HEK293 (cell line): ENCODE measurements around the gene PDK4.
A peak's percentile ranks its signal among the peaks of the same experiment; 100 is the strongest.

ENCODE experiments used
- ATF2 ChIP-seq: fragments of 450-650 bp; formaldehyde crosslinking; IDR thresholded peaks from 2 replicates; pipeline ENCODE4 v1.5.1; 2016; ENCODE audit warnings: missing biosample characterization, missing genetic modification characterization, low read depth
- BCL11A ChIP-seq: fragments of 450-650 bp; formaldehyde crosslinking; IDR thresholded peaks from 2 replicates; pipeline ENCODE4 v1.5.1; 2016; ENCODE audit warnings: low read depth, missing biosample characterization, missing genetic modification characterization
- CTCF ChIP-seq: fragments of 450-650 bp; formaldehyde crosslinking; IDR thresholded peaks from 2 replicates; pipeline ENCODE4 v1.5.1; 2016; ENCODE audit warnings: missing biosample characterization, missing genetic modification characterization
- IKZF3 ChIP-seq: fragments of 450-650 bp; IDR thresholded peaks from 2 replicates; pipeline ENCODE4 v1.5.0; 2018; ENCODE audit warnings: missing biosample characterization, mild to moderate bottlenecking, missing genetic modification characterization, moderate library complexity
- KLF17 ChIP-seq: fragments of 450-650 bp; formaldehyde crosslinking; IDR thresholded peaks from 2 replicates; pipeline ENCODE4 v1.5.1; 2016; ENCODE audit warnings: missing biosample characterization, missing genetic modification characterization
- SCRT1 ChIP-seq: fragments of 450-650 bp; formaldehyde crosslinking; IDR thresholded peaks from 2 replicates; pipeline ENCODE4 v1.5.1; 2016; ENCODE audit warnings: missing biosample characterization, missing genetic modification characterization, borderline replicate concordance
- SETDB1 ChIP-seq: IDR thresholded peaks from one replicate; pipeline ENCODE4 v1.6.1; 2017; ENCODE audit warnings: mild to moderate bottlenecking, low read length, moderate library complexity, mixed read lengths; ENCODE audit not compliant: insufficient read length
- TCF7L2 ChIP-seq: IDR thresholded peaks from 2 replicates; pipeline ENCODE4 v1.6.1; 2011; ENCODE audit warnings: low read depth, mild to moderate bottlenecking, inconsistent platforms, low read length, moderate library complexity, borderline replicate concordance
- WT1 ChIP-seq: fragments of 450-650 bp; formaldehyde crosslinking; IDR thresholded peaks from 2 replicates; pipeline ENCODE4 v1.5.1; 2016; ENCODE audit warnings: missing biosample characterization, missing genetic modification characterization
- ZFHX2 ChIP-seq: fragments of 450-650 bp; formaldehyde crosslinking; conservative IDR thresholded peaks from 2 replicates; pipeline ENCODE4 v1.5.1; 2016; ENCODE audit warnings: missing biosample characterization, missing genetic modification characterization
- ZFP69B ChIP-seq: fragments of 450-650 bp; formaldehyde crosslinking; IDR thresholded peaks from 2 replicates; pipeline ENCODE4 v1.5.1; 2016; ENCODE audit warnings: missing biosample characterization, missing genetic modification characterization
- ZNF10 ChIP-seq: fragments of 450-650 bp; formaldehyde crosslinking; IDR thresholded peaks from 2 replicates; pipeline ENCODE4 v1.5.1; 2017; ENCODE audit warnings: missing biosample characterization, missing genetic modification characterization
- ZNF133 ChIP-seq: fragments of 450-650 bp; formaldehyde crosslinking; IDR thresholded peaks from 2 replicates; pipeline ENCODE4 v1.5.1; 2016; ENCODE audit warnings: missing biosample characterization, missing genetic modification characterization
- ZNF169 ChIP-seq: fragments of 450-650 bp; formaldehyde crosslinking; IDR thresholded peaks from 2 replicates; pipeline ENCODE4 v1.5.1; 2016; ENCODE audit warnings: missing biosample characterization, missing genetic modification characterization
- ZNF202 ChIP-seq: fragments of 450-650 bp; formaldehyde crosslinking; IDR thresholded peaks from 2 replicates; pipeline ENCODE4 v1.5.1; 2016; ENCODE audit warnings: missing biosample characterization, missing genetic modification characterization, borderline replicate concordance
- ZNF239 ChIP-seq: fragments of 450-650 bp; formaldehyde crosslinking; IDR thresholded peaks from 2 replicates; pipeline ENCODE4 v1.5.1; 2016; ENCODE audit warnings: missing biosample characterization, missing genetic modification characterization
- ZNF394 ChIP-seq: fragments of 450-650 bp; formaldehyde crosslinking; IDR thresholded peaks from 2 replicates; pipeline ENCODE4 v1.5.1; 2016; ENCODE audit warnings: missing biosample characterization, missing genetic modification characterization, mild to moderate bottlenecking, moderate library complexity, borderline replicate concordance
- ZNF560 ChIP-seq: fragments of 450-650 bp; formaldehyde crosslinking; IDR thresholded peaks from 2 replicates; pipeline ENCODE4 v1.5.1; 2017; ENCODE audit warnings: missing biosample characterization, missing genetic modification characterization, borderline replicate concordance
- ZNF610 ChIP-seq: fragments of 450-650 bp; formaldehyde crosslinking; IDR thresholded peaks from 2 replicates; pipeline ENCODE4 v1.5.1; 2016; ENCODE audit warnings: missing biosample characterization, missing genetic modification characterization, borderline replicate concordance
- ZNF658 ChIP-seq: fragments of 450-650 bp; formaldehyde crosslinking; IDR thresholded peaks from 2 replicates; pipeline ENCODE4; 2016; ENCODE audit warnings: missing biosample characterization, missing genetic modification characterization
- ZNF664 ChIP-seq: fragments of 450-650 bp; formaldehyde crosslinking; IDR thresholded peaks from 2 replicates; pipeline ENCODE4 v1.5.1; 2016; ENCODE audit warnings: missing biosample characterization, missing genetic modification characterization
- ZNF701 ChIP-seq: fragments of 450-650 bp; formaldehyde crosslinking; IDR thresholded peaks from 2 replicates; pipeline ENCODE4 v1.5.1; 2016; ENCODE audit warnings: missing biosample characterization, missing genetic modification characterization
- ZSCAN4 ChIP-seq: fragments of 450-650 bp; formaldehyde crosslinking; IDR thresholded peaks from 2 replicates; pipeline ENCODE4 v1.5.1; 2017; ENCODE audit warnings: missing biosample characterization, missing genetic modification characterization
- TF ChIP-seq, protein P1 (sequence below): fragments of 450-650 bp; formaldehyde crosslinking; IDR thresholded peaks from 2 replicates; pipeline ENCODE4 v1.5.1; 2017; ENCODE audit warnings: missing biosample characterization, missing genetic modification characterization
- TF ChIP-seq, protein P2 (sequence below): fragments of 450-650 bp; formaldehyde crosslinking; IDR thresholded peaks from 2 replicates; pipeline ENCODE4 v1.5.1; 2016; ENCODE audit warnings: missing biosample characterization, missing genetic modification characterization
- TF ChIP-seq, protein P3 (sequence below): fragments of 450-650 bp; formaldehyde crosslinking; IDR thresholded peaks from 2 replicates; pipeline ENCODE4 v1.5.1; 2016; ENCODE audit warnings: missing biosample characterization, missing genetic modification characterization

The PDK4 gene

DNA sequence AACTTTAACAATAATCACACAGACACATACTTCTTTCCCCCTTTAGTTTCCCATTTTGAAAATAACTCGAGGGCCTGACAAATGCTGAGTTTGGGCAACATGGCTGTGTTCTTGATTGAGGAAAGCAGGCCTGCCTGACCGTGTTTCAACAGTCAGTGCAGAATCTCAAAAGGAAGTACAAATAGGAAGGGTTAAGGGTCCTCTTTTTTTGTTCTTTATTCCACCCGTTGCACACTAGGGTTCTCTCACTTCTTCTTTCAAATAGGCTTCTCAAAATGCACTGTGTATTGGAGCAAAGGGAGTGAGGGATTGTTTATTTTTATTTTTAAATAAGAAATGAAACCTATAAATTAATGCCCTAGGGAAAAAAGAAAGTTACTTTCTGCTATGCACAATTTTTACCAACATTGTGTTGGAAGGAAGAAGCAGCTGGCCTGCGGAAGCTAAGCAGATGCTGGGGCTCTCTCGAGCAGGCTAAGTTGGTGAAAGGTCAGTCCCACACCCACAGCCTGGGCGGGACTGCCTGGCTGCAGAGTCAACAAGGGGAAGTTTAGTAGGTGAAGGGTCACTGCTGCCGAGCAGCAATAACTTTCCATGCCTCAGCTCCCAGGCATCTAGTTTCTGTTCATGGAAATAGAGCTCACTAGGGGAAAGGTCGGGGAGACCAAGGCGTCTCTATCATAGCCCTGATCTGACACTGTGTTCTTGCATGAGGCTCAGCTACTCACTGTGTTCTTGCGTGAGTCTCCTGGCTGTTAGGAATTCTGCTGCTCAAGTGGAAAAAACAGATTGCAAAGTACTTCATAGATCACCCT, 12.2 kb upstream of the PDK4 start (continued):
- TF ChIP-seq CTCF (tag by site-specific recombination) (no peak), ZNF658 (tag by site-specific recombination) (no peak), ZNF664 (tag by site-specific recombination) (no peak), ZNF610 (no peak), ZFHX2 (tag by site-specific recombination) (peak; percentile 48), SCRT1 (tag by site-specific recombination) (no peak), ZNF394 (tag by site-specific recombination) (0 out of 2 replicates have a peak, but pooled peaks have one; percentile 36), ZNF169 (tag by site-specific recombination) (no peak), ZNF239 (tag by site-specific recombination) (no peak), ZSCAN4 (tag by site-specific recombination) (no peak), ZNF701 (tag by site-specific recombination) (no peak), WT1 (no peak), IKZF3 (no peak; the same call in 1 of the 2 replicates), SETDB1 (no peak), ZNF10 (tag by site-specific recombination) (peak; percentile 88), KLF17 (tag by site-specific recombination) (no peak), ZNF133 (tag by site-specific recombination) (no peak), ATF2 (tag by site-specific recombination) (no peak), TCF7L2 (no peak), ZFP69B (tag by site-specific recombination) (no peak), ZNF560 (tag by site-specific recombination) (no peak), ZNF202 (tag by site-specific recombination) (no peak), BCL11A (tag by site-specific recombination) (no peak)
- TF ChIP-seq, protein P1, sequence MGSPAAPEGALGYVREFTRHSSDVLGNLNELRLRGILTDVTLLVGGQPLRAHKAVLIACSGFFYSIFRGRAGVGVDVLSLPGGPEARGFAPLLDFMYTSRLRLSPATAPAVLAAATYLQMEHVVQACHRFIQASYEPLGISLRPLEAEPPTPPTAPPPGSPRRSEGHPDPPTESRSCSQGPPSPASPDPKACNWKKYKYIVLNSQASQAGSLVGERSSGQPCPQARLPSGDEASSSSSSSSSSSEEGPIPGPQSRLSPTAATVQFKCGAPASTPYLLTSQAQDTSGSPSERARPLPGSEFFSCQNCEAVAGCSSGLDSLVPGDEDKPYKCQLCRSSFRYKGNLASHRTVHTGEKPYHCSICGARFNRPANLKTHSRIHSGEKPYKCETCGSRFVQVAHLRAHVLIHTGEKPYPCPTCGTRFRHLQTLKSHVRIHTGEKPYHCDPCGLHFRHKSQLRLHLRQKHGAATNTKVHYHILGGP (tag by site-specific recombination) = no peak
- TF ChIP-seq, protein P2, sequence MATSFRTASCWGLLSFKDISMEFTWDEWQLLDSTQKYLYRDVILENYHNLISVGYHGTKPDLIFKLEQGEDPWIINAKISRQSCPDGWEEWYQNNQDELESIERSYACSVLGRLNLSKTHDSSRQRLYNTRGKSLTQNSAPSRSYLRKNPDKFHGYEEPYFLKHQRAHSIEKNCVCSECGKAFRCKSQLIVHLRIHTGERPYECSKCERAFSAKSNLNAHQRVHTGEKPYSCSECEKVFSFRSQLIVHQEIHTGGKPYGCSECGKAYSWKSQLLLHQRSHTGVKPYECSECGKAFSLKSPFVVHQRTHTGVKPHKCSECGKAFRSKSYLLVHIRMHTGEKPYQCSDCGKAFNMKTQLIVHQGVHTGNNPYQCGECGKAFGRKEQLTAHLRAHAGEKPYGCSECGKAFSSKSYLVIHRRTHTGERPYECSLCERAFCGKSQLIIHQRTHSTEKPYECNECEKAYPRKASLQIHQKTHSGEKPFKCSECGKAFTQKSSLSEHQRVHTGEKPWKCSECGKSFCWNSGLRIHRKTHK = no peak
- TF ChIP-seq, protein P3, sequence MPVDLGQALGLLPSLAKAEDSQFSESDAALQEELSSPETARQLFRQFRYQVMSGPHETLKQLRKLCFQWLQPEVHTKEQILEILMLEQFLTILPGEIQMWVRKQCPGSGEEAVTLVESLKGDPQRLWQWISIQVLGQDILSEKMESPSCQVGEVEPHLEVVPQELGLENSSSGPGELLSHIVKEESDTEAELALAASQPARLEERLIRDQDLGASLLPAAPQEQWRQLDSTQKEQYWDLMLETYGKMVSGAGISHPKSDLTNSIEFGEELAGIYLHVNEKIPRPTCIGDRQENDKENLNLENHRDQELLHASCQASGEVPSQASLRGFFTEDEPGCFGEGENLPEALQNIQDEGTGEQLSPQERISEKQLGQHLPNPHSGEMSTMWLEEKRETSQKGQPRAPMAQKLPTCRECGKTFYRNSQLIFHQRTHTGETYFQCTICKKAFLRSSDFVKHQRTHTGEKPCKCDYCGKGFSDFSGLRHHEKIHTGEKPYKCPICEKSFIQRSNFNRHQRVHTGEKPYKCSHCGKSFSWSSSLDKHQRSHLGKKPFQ (tag by site-specific recombination) = no peak
